Neural progenitor cell (in vitro differentiated cells): ENCODE data around the gene SUSD3.
A peak's percentile ranks its signal among the peaks of the same experiment; 100 is the strongest.

ENCODE experiments used
- EZH2 ChIP-seq: fragments of 200-600 bp; sonication (generic); IDR thresholded peaks from 2 replicates; pipeline ENCODE4 v1.6.1; 2017; ENCODE audit warnings: antibody characterized with exemption, mild to moderate bottlenecking, moderate library complexity
- TF ChIP-seq, protein P1 (sequence below): fragments of 200-600 bp; sonication (generic); IDR thresholded peaks from 2 replicates; pipeline ENCODE4 v1.5.1; 2017; ENCODE audit warnings: antibody characterized with exemption, mild to moderate bottlenecking

- TF ChIP-seq, protein P1, sequence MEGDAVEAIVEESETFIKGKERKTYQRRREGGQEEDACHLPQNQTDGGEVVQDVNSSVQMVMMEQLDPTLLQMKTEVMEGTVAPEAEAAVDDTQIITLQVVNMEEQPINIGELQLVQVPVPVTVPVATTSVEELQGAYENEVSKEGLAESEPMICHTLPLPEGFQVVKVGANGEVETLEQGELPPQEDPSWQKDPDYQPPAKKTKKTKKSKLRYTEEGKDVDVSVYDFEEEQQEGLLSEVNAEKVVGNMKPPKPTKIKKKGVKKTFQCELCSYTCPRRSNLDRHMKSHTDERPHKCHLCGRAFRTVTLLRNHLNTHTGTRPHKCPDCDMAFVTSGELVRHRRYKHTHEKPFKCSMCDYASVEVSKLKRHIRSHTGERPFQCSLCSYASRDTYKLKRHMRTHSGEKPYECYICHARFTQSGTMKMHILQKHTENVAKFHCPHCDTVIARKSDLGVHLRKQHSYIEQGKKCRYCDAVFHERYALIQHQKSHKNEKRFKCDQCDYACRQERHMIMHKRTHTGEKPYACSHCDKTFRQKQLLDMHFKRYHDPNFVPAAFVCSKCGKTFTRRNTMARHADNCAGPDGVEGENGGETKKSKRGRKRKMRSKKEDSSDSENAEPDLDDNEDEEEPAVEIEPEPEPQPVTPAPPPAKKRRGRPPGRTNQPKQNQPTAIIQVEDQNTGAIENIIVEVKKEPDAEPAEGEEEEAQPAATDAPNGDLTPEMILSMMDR, result no peak
- TF ChIP-seq EZH2, result peak; percentile 15
These were observed 662 bp downstream of the SUSD3 start for GRCh38 chr9:93059011-93059714.
